ENCODE measurements around the gene VSIG8. TPM values are rescaled to one million over a fixed set of nuclear protein-coding genes. Genes with fewer than 3 reads are reported as not detected.

The VSIG8 gene
- total and polyA plus RNA-seq, 2 of the 8 experiments (the other 6 are each of a cell fraction or from before 2014, with no cell fraction given), result not detected

DNA sequence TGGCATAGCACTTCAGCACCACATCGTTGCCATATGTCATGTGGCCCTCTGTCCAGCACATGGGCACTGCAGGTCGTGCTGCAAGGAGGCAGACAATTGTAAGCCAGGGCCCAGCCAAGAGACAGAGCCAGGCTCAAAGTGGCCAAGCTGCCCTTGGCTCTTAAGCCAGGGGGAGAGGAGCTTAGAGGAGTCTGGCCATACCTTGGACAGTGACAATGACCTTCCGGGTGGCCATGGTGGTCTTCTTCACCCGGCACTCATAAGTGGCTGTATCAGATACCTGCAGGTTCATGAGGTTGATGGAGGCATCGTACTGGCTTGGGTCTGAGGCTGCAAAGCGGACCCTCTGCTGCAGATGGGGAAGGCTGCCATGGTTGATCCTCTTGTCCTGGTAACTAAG lies 4.6 kb downstream of the VSIG8 start (continued):
- TF ChIP-seq, protein P1, sequence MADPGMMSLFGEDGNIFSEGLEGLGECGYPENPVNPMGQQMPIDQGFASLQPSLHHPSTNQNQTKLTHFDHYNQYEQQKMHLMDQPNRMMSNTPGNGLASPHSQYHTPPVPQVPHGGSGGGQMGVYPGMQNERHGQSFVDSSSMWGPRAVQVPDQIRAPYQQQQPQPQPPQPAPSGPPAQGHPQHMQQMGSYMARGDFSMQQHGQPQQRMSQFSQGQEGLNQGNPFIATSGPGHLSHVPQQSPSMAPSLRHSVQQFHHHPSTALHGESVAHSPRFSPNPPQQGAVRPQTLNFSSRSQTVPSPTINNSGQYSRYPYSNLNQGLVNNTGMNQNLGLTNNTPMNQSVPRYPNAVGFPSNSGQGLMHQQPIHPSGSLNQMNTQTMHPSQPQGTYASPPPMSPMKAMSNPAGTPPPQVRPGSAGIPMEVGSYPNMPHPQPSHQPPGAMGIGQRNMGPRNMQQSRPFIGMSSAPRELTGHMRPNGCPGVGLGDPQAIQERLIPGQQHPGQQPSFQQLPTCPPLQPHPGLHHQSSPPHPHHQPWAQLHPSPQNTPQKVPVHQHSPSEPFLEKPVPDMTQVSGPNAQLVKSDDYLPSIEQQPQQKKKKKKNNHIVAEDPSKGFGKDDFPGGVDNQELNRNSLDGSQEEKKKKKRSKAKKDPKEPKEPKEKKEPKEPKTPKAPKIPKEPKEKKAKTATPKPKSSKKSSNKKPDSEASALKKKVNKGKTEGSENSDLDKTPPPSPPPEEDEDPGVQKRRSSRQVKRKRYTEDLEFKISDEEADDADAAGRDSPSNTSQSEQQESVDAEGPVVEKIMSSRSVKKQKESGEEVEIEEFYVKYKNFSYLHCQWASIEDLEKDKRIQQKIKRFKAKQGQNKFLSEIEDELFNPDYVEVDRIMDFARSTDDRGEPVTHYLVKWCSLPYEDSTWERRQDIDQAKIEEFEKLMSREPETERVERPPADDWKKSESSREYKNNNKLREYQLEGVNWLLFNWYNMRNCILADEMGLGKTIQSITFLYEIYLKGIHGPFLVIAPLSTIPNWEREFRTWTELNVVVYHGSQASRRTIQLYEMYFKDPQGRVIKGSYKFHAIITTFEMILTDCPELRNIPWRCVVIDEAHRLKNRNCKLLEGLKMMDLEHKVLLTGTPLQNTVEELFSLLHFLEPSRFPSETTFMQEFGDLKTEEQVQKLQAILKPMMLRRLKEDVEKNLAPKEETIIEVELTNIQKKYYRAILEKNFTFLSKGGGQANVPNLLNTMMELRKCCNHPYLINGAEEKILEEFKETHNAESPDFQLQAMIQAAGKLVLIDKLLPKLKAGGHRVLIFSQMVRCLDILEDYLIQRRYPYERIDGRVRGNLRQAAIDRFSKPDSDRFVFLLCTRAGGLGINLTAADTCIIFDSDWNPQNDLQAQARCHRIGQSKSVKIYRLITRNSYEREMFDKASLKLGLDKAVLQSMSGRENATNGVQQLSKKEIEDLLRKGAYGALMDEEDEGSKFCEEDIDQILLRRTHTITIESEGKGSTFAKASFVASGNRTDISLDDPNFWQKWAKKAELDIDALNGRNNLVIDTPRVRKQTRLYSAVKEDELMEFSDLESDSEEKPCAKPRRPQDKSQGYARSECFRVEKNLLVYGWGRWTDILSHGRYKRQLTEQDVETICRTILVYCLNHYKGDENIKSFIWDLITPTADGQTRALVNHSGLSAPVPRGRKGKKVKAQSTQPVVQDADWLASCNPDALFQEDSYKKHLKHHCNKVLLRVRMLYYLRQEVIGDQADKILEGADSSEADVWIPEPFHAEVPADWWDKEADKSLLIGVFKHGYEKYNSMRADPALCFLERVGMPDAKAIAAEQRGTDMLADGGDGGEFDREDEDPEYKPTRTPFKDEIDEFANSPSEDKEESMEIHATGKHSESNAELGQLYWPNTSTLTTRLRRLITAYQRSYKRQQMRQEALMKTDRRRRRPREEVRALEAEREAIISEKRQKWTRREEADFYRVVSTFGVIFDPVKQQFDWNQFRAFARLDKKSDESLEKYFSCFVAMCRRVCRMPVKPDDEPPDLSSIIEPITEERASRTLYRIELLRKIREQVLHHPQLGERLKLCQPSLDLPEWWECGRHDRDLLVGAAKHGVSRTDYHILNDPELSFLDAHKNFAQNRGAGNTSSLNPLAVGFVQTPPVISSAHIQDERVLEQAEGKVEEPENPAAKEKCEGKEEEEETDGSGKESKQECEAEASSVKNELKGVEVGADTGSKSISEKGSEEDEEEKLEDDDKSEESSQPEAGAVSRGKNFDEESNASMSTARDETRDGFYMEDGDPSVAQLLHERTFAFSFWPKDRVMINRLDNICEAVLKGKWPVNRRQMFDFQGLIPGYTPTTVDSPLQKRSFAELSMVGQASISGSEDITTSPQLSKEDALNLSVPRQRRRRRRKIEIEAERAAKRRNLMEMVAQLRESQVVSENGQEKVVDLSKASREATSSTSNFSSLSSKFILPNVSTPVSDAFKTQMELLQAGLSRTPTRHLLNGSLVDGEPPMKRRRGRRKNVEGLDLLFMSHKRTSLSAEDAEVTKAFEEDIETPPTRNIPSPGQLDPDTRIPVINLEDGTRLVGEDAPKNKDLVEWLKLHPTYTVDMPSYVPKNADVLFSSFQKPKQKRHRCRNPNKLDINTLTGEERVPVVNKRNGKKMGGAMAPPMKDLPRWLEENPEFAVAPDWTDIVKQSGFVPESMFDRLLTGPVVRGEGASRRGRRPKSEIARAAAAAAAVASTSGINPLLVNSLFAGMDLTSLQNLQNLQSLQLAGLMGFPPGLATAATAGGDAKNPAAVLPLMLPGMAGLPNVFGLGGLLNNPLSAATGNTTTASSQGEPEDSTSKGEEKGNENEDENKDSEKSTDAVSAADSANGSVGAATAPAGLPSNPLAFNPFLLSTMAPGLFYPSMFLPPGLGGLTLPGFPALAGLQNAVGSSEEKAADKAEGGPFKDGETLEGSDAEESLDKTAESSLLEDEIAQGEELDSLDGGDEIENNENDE (IDR thresholded peaks at IDR 0.05; ENCODE audit: insufficient replicate concordance, low read length), result no peak
- TF ChIP-seq KDM1A (IDR thresholded peaks at IDR 0.05; ENCODE audit: borderline replicate concordance, low read length) (no peak), SP4 (IDR thresholded peaks at IDR 0.05; ENCODE audit: low read length) (no peak), EP300 (IDR thresholded peaks at IDR 0.05; ENCODE audit: borderline replicate concordance in 1 of 2, low read depth in 2 of 2, low read length in 2 of 2) (no peak), SP2 (IDR thresholded peaks at IDR 0.05; ENCODE audit: low read length) (no peak), KDM4A (IDR thresholded peaks at IDR 0.05; ENCODE audit: low read depth, low read length, severe bottlenecking) (no peak), PHF8 (conservative IDR thresholded peaks at IDR 0.05; ENCODE audit: low read depth, low read length) (no peak), CHD2 (IDR thresholded peaks at IDR 0.05; ENCODE audit: low read length) (no peak), E2F6 (IDR thresholded peaks at IDR 0.05) (no peak), POLR2AphosphoS5 (IDR thresholded peaks at IDR 0.05; ENCODE audit: low read depth, low read length) (no peak), SUZ12 (IDR thresholded peaks at IDR 0.05; ENCODE audit: low read length) (no peak), CBX8 (IDR thresholded peaks at IDR 0.05; ENCODE audit: borderline replicate concordance, low read depth, low read length) (no peak)
